Brain microvascular endothelial cell (primary cell): ENCODE measurements around the gene EP400.

Source experiments
- DNase-seq: peaks from one replicate; pipeline ENCODE4 v3.0.0-alpha.2; 2020
- H3K27ac ChIP-seq: fragments of 250-450 bp; sonication (Bioruptor Pico); 2 replicates; pipeline ENCODE4 v1.5.1; 2020; ENCODE audit warnings: mild to moderate bottlenecking, moderate library complexity
- H3K27me3 ChIP-seq: fragments of 250-450 bp; sonication (Bioruptor Pico); replicated peaks from 2 replicates; pipeline ENCODE4 v1.5.1; 2020; ENCODE audit warnings: mild to moderate bottlenecking
- H3K36me3 ChIP-seq: fragments of 250-450 bp; sonication (Bioruptor Pico); replicated peaks from 2 replicates; pipeline ENCODE4 v1.5.1; 2020; ENCODE audit warnings: mild to moderate bottlenecking
- H3K4me3 ChIP-seq: 2 replicates; pipeline ENCODE4 v1.5.1; 2011; ENCODE audit warnings: low read depth, mild to moderate bottlenecking, control low read depth, low read length, moderate library complexity
- in situ Hi-C: cut with HindIII; loops from 2 replicates; pipeline ENCODE4 v1.10.0; 2017; ENCODE audit warnings: low sequenced_read_pairs, low pct_ligation_motif_present
- TF ChIP-seq, protein P1 (sequence below): IDR thresholded peaks from 2 replicates; pipeline ENCODE4 v1.5.1; 2011; ENCODE audit warnings: low read depth, mild to moderate bottlenecking, moderate library complexity, low read length, control low read depth, inconsistent platforms; ENCODE audit errors: missing control alignments

Gene EP400

DNA sequence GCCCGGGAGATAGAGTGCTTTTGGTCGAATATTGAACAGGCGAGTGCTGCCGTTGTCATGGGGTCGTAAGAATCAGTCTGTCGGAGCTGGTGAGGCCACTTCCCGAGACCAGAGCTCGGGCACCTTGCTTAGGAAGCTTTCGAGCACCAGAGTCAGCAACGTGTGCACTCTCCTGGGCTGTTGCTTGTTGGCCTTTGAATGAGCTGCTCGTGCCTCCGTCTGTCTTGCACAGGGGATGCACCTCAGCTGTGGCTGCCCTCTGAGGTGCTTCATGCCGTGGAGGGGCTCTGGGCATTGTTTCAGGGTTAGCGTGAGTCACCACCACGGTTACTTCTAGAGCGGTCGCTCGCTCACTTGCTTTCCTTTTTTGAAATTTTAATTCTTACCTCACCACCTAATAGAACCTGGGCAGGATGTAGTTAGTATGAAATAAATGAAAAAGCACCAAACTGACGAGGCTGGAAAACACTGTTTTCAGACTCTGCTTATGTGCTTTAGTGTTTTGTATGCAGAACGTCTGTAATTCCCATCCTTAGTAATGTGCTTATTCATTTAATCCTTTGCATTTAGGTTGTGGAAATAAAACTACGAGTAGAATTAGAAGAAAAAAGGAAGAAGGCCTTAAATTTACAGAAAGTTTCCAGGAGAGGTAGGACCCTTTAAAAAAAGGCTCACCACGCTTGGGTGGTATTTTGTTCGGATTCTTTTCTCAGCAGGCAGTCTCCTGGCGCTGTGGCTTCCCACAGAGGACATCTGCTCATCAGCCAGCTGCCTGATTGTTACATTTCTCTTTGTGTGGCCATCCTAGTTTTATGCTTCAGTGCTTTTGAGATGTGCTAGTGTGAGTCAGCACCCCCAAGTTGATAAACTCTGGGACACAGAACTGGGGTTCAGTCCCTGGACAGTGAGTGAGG lies 40.6 kb downstream of the EP400 start:
- H3K27ac ChIP-seq = peak overlapping the region; percentile 22
- H3K36me3 ChIP-seq = peaks cover 41% of the 10 kb centered on the region
- peak; percentile 45 for DNase-seq
- in situ Hi-C loops = no loop called here
- TF ChIP-seq, protein P1, sequence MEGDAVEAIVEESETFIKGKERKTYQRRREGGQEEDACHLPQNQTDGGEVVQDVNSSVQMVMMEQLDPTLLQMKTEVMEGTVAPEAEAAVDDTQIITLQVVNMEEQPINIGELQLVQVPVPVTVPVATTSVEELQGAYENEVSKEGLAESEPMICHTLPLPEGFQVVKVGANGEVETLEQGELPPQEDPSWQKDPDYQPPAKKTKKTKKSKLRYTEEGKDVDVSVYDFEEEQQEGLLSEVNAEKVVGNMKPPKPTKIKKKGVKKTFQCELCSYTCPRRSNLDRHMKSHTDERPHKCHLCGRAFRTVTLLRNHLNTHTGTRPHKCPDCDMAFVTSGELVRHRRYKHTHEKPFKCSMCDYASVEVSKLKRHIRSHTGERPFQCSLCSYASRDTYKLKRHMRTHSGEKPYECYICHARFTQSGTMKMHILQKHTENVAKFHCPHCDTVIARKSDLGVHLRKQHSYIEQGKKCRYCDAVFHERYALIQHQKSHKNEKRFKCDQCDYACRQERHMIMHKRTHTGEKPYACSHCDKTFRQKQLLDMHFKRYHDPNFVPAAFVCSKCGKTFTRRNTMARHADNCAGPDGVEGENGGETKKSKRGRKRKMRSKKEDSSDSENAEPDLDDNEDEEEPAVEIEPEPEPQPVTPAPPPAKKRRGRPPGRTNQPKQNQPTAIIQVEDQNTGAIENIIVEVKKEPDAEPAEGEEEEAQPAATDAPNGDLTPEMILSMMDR = no peak
- H3K4me3 ChIP-seq = no peak overlapping the region
- H3K27me3 ChIP-seq = no peaks in the 10 kb centered on the region

DNA sequence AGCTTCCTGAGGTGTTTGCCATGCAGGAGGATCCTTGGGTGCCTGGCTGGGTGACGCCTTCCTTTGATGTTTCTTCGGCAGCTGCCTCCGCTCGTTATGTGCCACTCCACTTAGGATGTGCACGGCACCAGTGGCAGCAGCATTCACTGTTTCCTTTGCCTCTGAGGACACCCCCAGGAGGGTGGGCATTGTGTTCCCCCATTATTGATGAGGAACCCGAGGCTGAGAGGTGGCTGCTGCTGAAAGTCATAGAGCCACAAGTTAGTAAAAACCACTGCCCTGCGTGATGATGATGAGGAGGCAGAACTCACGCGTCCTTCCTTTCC lies 41.2 kb downstream of the EP400 start:
- in situ Hi-C loops = no loop called here
- Histone ChIP-seq H3K27ac (peak overlapping the region; percentile 22), H3K36me3 (peaks cover 40% of the 10 kb centered on the region)

DNA sequence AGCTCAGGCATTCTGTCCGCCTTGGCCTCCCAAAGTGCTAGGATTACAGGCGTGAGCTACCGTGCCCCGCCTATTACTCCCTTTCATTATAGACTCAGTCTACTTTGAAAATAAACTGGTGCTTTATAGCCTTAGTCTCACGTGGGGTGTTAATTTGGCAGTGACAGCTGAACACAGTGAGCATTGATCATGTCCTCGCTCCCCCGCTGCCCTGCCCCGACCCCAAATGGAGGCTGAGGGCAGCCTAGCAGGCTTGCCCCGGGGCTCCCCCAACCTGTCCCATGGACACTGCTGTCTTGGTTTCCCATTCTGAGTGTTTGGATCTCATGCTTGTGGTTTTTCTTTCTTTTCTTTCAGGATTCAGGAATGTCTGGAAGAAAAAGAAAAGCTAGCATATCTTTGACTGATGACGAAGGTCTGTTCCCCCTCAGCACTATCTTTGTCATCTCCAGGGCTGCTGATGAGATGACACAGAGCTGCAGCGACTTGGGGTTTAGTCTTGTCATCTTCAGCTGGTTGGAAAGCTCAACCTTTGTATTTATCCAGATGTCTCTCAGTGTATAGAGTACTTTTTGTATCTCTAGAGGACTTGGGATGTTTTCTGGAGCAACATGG lies 42.2 kb downstream of the EP400 start:
- Histone ChIP-seq H3K27ac (no peak overlapping the region), H3K4me3 (no peak overlapping the region), H3K36me3 (peaks cover 36% of the 10 kb centered on the region), H3K27me3 (no peaks in the 10 kb centered on the region)
- no peak for DNase-seq
- in situ Hi-C loops = no loop called here
- TF ChIP-seq, protein P1 = no peak

More for the DNA sequence above, 41.2 kb downstream of the EP400 start:
- Histone ChIP-seq H3K4me3 (no peak overlapping the region), H3K27me3 (no peaks in the 10 kb centered on the region)
- DNase-seq = no peak
- TF ChIP-seq, protein P1 = no peak

DNA sequence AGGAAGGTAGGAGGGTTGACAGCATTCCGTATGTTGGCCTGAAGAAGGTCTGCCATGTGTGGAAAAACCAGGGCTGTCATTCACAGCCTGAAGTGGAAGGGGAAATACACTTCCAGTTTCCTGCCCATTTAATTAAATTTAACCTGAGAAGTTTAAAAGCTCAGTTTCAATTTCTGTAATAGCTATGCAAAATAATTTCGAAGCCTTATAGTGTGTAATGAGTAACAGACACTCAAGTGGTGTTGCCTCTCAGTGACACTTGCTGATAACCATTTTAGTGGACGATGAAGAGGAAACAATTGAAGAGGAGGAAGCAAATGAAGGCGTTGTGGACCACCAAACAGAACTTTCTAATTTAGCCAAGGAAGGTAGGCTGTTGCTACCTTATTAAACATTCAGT lies 44.8 kb downstream of the EP400 start:
- in situ Hi-C loops = no loop called here
- Histone ChIP-seq H3K36me3 (peaks cover 28% of the 10 kb centered on the region), H3K27me3 (no peaks in the 10 kb centered on the region), H3K4me3 (no peak overlapping the region), H3K27ac (no peak overlapping the region)
- DNase-seq = no peak
- TF ChIP-seq, protein P1 = no peak

DNA sequence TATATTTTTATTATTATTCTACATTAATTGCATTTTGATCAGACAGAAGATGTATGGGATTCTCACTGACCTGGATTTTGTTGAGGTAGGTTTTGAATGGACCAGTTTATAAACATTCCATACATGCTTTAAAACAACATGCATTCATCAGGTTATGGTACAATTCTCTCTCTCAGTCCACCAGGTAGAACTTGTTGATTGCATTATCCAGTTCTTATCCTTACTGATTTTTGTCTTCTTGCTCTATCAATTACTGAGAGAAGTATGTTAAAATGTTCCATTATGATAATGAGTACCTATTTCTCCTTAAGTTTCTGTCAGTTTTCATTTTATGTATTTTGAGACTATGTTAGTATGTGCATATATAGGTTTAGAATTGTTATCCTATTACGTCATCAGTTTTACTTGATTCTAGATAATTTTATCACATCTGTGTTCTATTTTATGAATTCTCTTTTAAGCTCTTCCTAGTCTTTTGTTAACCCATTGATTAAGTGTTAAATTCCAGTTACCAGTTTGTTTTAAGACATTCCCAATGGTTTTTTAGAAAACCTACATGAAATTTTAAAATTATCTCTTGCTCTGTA lies 50.6 kb downstream of the EP400 start:
- H3K4me3 ChIP-seq = no peak overlapping the region
- no peak for DNase-seq
- H3K27me3 ChIP-seq = no peaks in the 10 kb centered on the region
- TF ChIP-seq, protein P1 = no peak
- H3K36me3 ChIP-seq = peaks cover 6% of the 10 kb centered on the region
- H3K27ac ChIP-seq = no peak overlapping the region
- in situ Hi-C loops = no loop called here
